Dermis blood vessel endothelial cell (primary cell): ENCODE measurements around the gene TRIM13. TPM values are rescaled to one million over a fixed set of nuclear protein-coding genes. Genes with fewer than 3 reads are reported as not detected.
"Not testable (repeated sequence)": the region's sequence is repeated elsewhere in the genome, so short reads cannot be mapped to it uniquely, and the experiment has no call there.

ENCODE experiments used
- DNase-seq: peaks from one replicate; pipeline ENCODE4 v3.0.0; 2010
- total RNA-seq: library from RNA; depleted of rRNA; stranded (reverse); fragments of >200 nt; gene quantifications from 2 replicates; pipeline ENCODE4 v1.2.3, GENCODE V29; 2014

The TRIM13 gene
- 26.8 and 53.6 TPM in 2 replicates for total RNA-seq

- peak; percentile 95 for DNase-seq
Measured at GRCh38 chr13:49996951-49997895, at the start of gene TRIM13. Gene TRIM13 (plus strand): TSS chr13:49997042. CDS start chr13:50011941, 14,899 bp downstream.

GRCh38 chr13:49948777-49949270 is 48.0 kb upstream of the TRIM13 start:
- not testable (repeated sequence) for DNase-seq

GRCh38 chr13:49951754-49952535 is 44.9 kb upstream of the TRIM13 start:
- no peak for DNase-seq

GRCh38 chr13:49953560-49953959 is 43.3 kb upstream of the TRIM13 start:
- no peak for DNase-seq

- DNase-seq: no peak
Measured at GRCh38 chr13:49954674-49955455, 42.0 kb upstream of the TRIM13 start.

GRCh38 chr13:49956131-49956530 is 40.7 kb upstream of the TRIM13 start:
- DNase-seq: no peak

- no peak for DNase-seq
Measured at GRCh38 chr13:49958321-49958720, 38.5 kb upstream of the TRIM13 start.

- DNase-seq: no peak
Measured at GRCh38 chr13:49967456-49967855, 29.4 kb upstream of the TRIM13 start.

- no peak for DNase-seq
Measured at GRCh38 chr13:49972709-49973108, 24.1 kb upstream of the TRIM13 start.

GRCh38 chr13:49975826-49976225 is 21.0 kb upstream of the TRIM13 start:
- no peak for DNase-seq

- peak; percentile 88 for DNase-seq
Measured at GRCh38 chr13:49976314-49977258, 20.3 kb upstream of the TRIM13 start.

- DNase-seq: no peak
Measured at GRCh38 chr13:49977992-49978391, 18.9 kb upstream of the TRIM13 start.

- no peak for DNase-seq
Measured at GRCh38 chr13:49980266-49980665, 16.6 kb upstream of the TRIM13 start.

GRCh38 chr13:49985129-49985528 is 11.7 kb upstream of the TRIM13 start:
- DNase-seq: no peak

GRCh38 chr13:49986471-49986870 is 10.4 kb upstream of the TRIM13 start:
- DNase-seq: no peak

- not testable (repeated sequence) for DNase-seq
Measured at GRCh38 chr13:49990612-49991011, 6.2 kb upstream of the TRIM13 start.

- DNase-seq: no peak
Measured at GRCh38 chr13:49993111-49993510, 3.7 kb upstream of the TRIM13 start.

GRCh38 chr13:49993666-49994065 is 3.2 kb upstream of the TRIM13 start:
- DNase-seq: no peak

- peak; percentile 58 for DNase-seq
Measured at GRCh38 chr13:49995625-49996101, 1.2 kb upstream of the TRIM13 start.

- peak; percentile 95 for DNase-seq
Measured at GRCh38 chr13:49996161-49996915, 504 bp upstream of the TRIM13 start.
